Prostate gland (tissue), 2 donors: ENCODE measurements around the gene VASH2.

Experiments
- POLR2A ChIP-seq: fragments of 450-650 bp; IDR thresholded peaks from one replicate; pipeline ENCODE4 v1.6.1; 2016; ENCODE audit warnings: antibody characterized with exemption, mild to moderate bottlenecking
- TF ChIP-seq, protein P1 (sequence below), 4 experiments: fragments of 200-600 bp in 2 of 4; fragments of 450-650 bp in 2 of 4; sonication (generic) in 2 of 4; IDR thresholded peaks; 1 replicate in 3 of 4; 2 replicates in 1 of 4; pipeline ENCODE4 v1.5.1; 2016 to 2019; ENCODE audit warnings: antibody characterized with exemption in 4 of 4, mild to moderate bottlenecking in 2 of 4, moderate library complexity in 2 of 4

GRCh38 chr1:212979340-212980122 lies 29.2 kb downstream of the VASH2 start:
- TF ChIP-seq, protein P1, sequence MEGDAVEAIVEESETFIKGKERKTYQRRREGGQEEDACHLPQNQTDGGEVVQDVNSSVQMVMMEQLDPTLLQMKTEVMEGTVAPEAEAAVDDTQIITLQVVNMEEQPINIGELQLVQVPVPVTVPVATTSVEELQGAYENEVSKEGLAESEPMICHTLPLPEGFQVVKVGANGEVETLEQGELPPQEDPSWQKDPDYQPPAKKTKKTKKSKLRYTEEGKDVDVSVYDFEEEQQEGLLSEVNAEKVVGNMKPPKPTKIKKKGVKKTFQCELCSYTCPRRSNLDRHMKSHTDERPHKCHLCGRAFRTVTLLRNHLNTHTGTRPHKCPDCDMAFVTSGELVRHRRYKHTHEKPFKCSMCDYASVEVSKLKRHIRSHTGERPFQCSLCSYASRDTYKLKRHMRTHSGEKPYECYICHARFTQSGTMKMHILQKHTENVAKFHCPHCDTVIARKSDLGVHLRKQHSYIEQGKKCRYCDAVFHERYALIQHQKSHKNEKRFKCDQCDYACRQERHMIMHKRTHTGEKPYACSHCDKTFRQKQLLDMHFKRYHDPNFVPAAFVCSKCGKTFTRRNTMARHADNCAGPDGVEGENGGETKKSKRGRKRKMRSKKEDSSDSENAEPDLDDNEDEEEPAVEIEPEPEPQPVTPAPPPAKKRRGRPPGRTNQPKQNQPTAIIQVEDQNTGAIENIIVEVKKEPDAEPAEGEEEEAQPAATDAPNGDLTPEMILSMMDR (IDR thresholded peaks at IDR 0.05) = no peak
- TF ChIP-seq POLR2A = no peak
